Dendritic cell treated with granulocyte-macrophage colony-stimulating factor and Interleukin-4, amounts not matched to agents 40 ng/mL and 50 ng/mL, for 4 days (primary cell): ENCODE measurements around the gene ATP8B3.

Source experiments
- H3K27ac Mint-ChIP-seq: one replicate; pipeline ENCODE4 v1.8.0; 2022; ENCODE audit warnings: mild to moderate bottlenecking, mixed read lengths
- H3K27me3 Mint-ChIP-seq: one replicate; pipeline ENCODE4 v1.8.0; 2022; ENCODE audit warnings: mild to moderate bottlenecking, mixed read lengths
- H3K36me3 Mint-ChIP-seq: one replicate; pipeline ENCODE4 v1.8.0; 2022; ENCODE audit warnings: low read depth, mixed read lengths
- H3K4me1 Mint-ChIP-seq: one replicate; pipeline ENCODE4 v1.8.0; 2022; ENCODE audit warnings: low read depth, mixed read lengths
- H3K4me3 Mint-ChIP-seq: one replicate; pipeline ENCODE4 v1.8.0; 2022; ENCODE audit warnings: mild to moderate bottlenecking, moderate library complexity, mixed read lengths
- H3K9me3 Mint-ChIP-seq: one replicate; pipeline ENCODE4 v1.8.0; 2022; ENCODE audit warnings: mixed read lengths
- intact Hi-C: fragments of 100-400 bp; cut with micrococcal nuclease; formaldehyde crosslinking; loops from one replicate; pipeline ENCODE4 v1.15.0; 2022

Gene ATP8B3

GRCh38 chr19:1836458-1837221 is 24.6 kb upstream of the ATP8B3 start:
- no peaks in the 10 kb centered on the region for H3K9me3 Mint-ChIP-seq
- H3K36me3 Mint-ChIP-seq, result peaks cover 80% of the 10 kb centered on the region
- no peak overlapping the region for H3K27ac Mint-ChIP-seq
- no peak overlapping the region for H3K4me3 Mint-ChIP-seq
- intact Hi-C loops, result no loop called here
- peaks cover 46% of the 10 kb centered on the region for H3K4me1 Mint-ChIP-seq
- no peaks in the 10 kb centered on the region for H3K27me3 Mint-ChIP-seq

- Mint-ChIP-seq H3K4me1 (peaks cover 29% of the 10 kb centered on the region), H3K4me3 (no peak overlapping the region), H3K27me3 (no peaks in the 10 kb centered on the region), H3K36me3 (peaks cover 92% of the 10 kb centered on the region), H3K27ac (no peak overlapping the region), H3K9me3 (no peaks in the 10 kb centered on the region)
- intact Hi-C loops, result no loop called here
Observed at GRCh38 chr19:1833540-1833939, 21.5 kb upstream of the ATP8B3 start.

GRCh38 chr19:1832046-1832663 is 20.1 kb upstream of the ATP8B3 start:
- Mint-ChIP-seq H3K9me3 (no peaks in the 10 kb centered on the region), H3K36me3 (peaks cover 94% of the 10 kb centered on the region), H3K4me1 (peaks cover 21% of the 10 kb centered on the region), H3K27ac (no peak overlapping the region), H3K27me3 (no peaks in the 10 kb centered on the region), H3K4me3 (no peak overlapping the region)
- intact Hi-C loops, result no loop called here

GRCh38 chr19:1830978-1831377 is 18.9 kb upstream of the ATP8B3 start:
- Mint-ChIP-seq H3K4me3 (no peak overlapping the region), H3K9me3 (no peaks in the 10 kb centered on the region), H3K4me1 (peaks cover 18% of the 10 kb centered on the region), H3K36me3 (peaks cover 96% of the 10 kb centered on the region), H3K27ac (no peak overlapping the region), H3K27me3 (no peaks in the 10 kb centered on the region)
- intact Hi-C loops, result no loop called here

- Mint-ChIP-seq H3K36me3 (peaks cover 97% of the 10 kb centered on the region), H3K27ac (no peak overlapping the region), H3K27me3 (no peaks in the 10 kb centered on the region), H3K4me1 (peaks cover 17% of the 10 kb centered on the region), H3K4me3 (no peak overlapping the region), H3K9me3 (no peaks in the 10 kb centered on the region)
- intact Hi-C loops, result no loop called here
Observed at GRCh38 chr19:1830568-1830967, 18.5 kb upstream of the ATP8B3 start.

- Mint-ChIP-seq H3K27me3 (no peaks in the 10 kb centered on the region), H3K9me3 (no peaks in the 10 kb centered on the region), H3K4me3 (no peak overlapping the region), H3K4me1 (peaks cover 17% of the 10 kb centered on the region), H3K27ac (no peak overlapping the region), H3K36me3 (peaks cover 100% of the 10 kb centered on the region)
- intact Hi-C loops, result loop anchor here (5.0 kb wide), 1 partner anchor 43 kb away; no protein-coding TSS in a partner anchor
Observed at GRCh38 chr19:1829958-1830357, 17.9 kb upstream of the ATP8B3 start.

GRCh38 chr19:1828279-1829238 is 16.5 kb upstream of the ATP8B3 start:
- H3K36me3 Mint-ChIP-seq, result peaks cover 100% of the 10 kb centered on the region
- peaks cover 17% of the 10 kb centered on the region for H3K4me1 Mint-ChIP-seq
- H3K27ac Mint-ChIP-seq, result no peak overlapping the region
- no peaks in the 10 kb centered on the region for H3K9me3 Mint-ChIP-seq
- no peak overlapping the region for H3K4me3 Mint-ChIP-seq
- intact Hi-C loops, result loop anchor here (5.0 kb wide), 1 partner anchor 41 kb away; no protein-coding TSS in a partner anchor
- H3K27me3 Mint-ChIP-seq, result no peaks in the 10 kb centered on the region

- Mint-ChIP-seq H3K4me3 (no peak overlapping the region), H3K4me1 (peaks cover 17% of the 10 kb centered on the region), H3K36me3 (peaks cover 100% of the 10 kb centered on the region), H3K27me3 (no peaks in the 10 kb centered on the region), H3K27ac (no peak overlapping the region), H3K9me3 (no peaks in the 10 kb centered on the region)
- intact Hi-C loops, result loop anchor here (5.0 kb wide), 1 partner anchor 40 kb away; no protein-coding TSS in a partner anchor
Observed at GRCh38 chr19:1827566-1828278, 15.6 kb upstream of the ATP8B3 start.

GRCh38 chr19:1826557-1827521 is 14.8 kb upstream of the ATP8B3 start:
- H3K4me1 Mint-ChIP-seq, result peaks cover 17% of the 10 kb centered on the region
- no peak overlapping the region for H3K4me3 Mint-ChIP-seq
- no peaks in the 10 kb centered on the region for H3K27me3 Mint-ChIP-seq
- no peak overlapping the region for H3K27ac Mint-ChIP-seq
- H3K36me3 Mint-ChIP-seq, result peaks cover 100% of the 10 kb centered on the region
- H3K9me3 Mint-ChIP-seq, result no peaks in the 10 kb centered on the region
- intact Hi-C loops, result loop anchor here (5.0 kb wide), 1 partner anchor 40 kb away; no protein-coding TSS in a partner anchor

- Mint-ChIP-seq H3K9me3 (no peaks in the 10 kb centered on the region), H3K27ac (no peak overlapping the region), H3K4me3 (no peak overlapping the region), H3K36me3 (peaks cover 100% of the 10 kb centered on the region), H3K4me1 (peaks cover 13% of the 10 kb centered on the region), H3K27me3 (no peaks in the 10 kb centered on the region)
- intact Hi-C loops, result loop anchor here (5.0 kb wide), 1 partner anchor 39 kb away; no protein-coding TSS in a partner anchor
Observed at GRCh38 chr19:1825909-1826556, 14.0 kb upstream of the ATP8B3 start.

- H3K27ac Mint-ChIP-seq, result no peak overlapping the region
- intact Hi-C loops, result no loop called here
- H3K9me3 Mint-ChIP-seq, result no peaks in the 10 kb centered on the region
- peaks cover 8% of the 10 kb centered on the region for H3K4me1 Mint-ChIP-seq
- no peak overlapping the region for H3K4me3 Mint-ChIP-seq
- no peaks in the 10 kb centered on the region for H3K27me3 Mint-ChIP-seq
- H3K36me3 Mint-ChIP-seq, result peaks cover 100% of the 10 kb centered on the region
Observed at GRCh38 chr19:1824252-1824622, 12.2 kb upstream of the ATP8B3 start.

GRCh38 chr19:1823539-1824251 is 11.6 kb upstream of the ATP8B3 start:
- Mint-ChIP-seq H3K36me3 (peaks cover 100% of the 10 kb centered on the region), H3K4me3 (no peak overlapping the region)
- intact Hi-C loops, result no loop called here

More at GRCh38 chr19:1823539-1824251, 11.6 kb upstream of the ATP8B3 start:
- H3K9me3 Mint-ChIP-seq, result no peaks in the 10 kb centered on the region
- peaks cover 8% of the 10 kb centered on the region for H3K4me1 Mint-ChIP-seq
- H3K27ac Mint-ChIP-seq, result no peak overlapping the region
- H3K27me3 Mint-ChIP-seq, result no peaks in the 10 kb centered on the region
